PC-9 (cell line): ENCODE data around the gene LRRC53. TPM values are rescaled to one million over a fixed set of nuclear protein-coding genes. Genes with fewer than 3 reads are reported as not detected.

Experiments
- BruUV-seq: library from RNA; stranded (reverse); fragments of 400-500 nt; replicated peaks from 2 replicates; lab custom pipeline; 2021; lab: Mats Ljungman, UMichigan
- CTCF ChIA-PET: fragments of 300-600 bp; sonication (Branson Sonifier 250); formaldehyde crosslinking; loops from one replicate; lab custom pipeline; 2022; ENCODE audit warnings: antibody characterized with exemption; lab: Charles Lee
- POLR2A ChIA-PET: fragments of 300-600 bp; sonication (Branson Sonifier 250); formaldehyde crosslinking; loops from one replicate; lab custom pipeline; 2022; ENCODE audit warnings: antibody characterized with exemption; ENCODE audit not compliant: unreplicated experiment; lab: Charles Lee
- DNase-seq, 2 experiments: peaks; one replicate each; pipeline versions ENCODE4 v3.0.0 to v3.0.0-alpha.2; 2015 to 2022; ENCODE audit warnings: mixed read lengths in 1 of 2
- H2AFZ ChIP-seq: fragments of 200-600 bp; sonication (generic); 2 replicates; pipeline ENCODE4 v1.8.1; 2017; ENCODE audit warnings: antibody characterized with exemption
- H3F3A ChIP-seq: fragments of 200-600 bp; sonication (generic); 2 replicates; pipeline ENCODE4 v1.8.1; 2017; ENCODE audit warnings: antibody characterized with exemption, mild to moderate bottlenecking, low read depth; ENCODE audit not compliant: insufficient read depth
- H3K27ac ChIP-seq: fragments of 200-600 bp; sonication (generic); 2 replicates; pipeline ENCODE4 v1.6.1; 2016; ENCODE audit warnings: mixed run types
- H3K27me3 ChIP-seq: fragments of 200-600 bp; sonication (generic); 2 replicates; pipeline ENCODE4 v1.6.1; 2016; ENCODE audit warnings: low read depth, mixed run types; ENCODE audit not compliant: insufficient read depth
- H3K36me3 ChIP-seq: fragments of 200-600 bp; sonication (generic); 2 replicates; pipeline ENCODE4 v1.6.1; 2016; ENCODE audit warnings: low read depth, mixed run types
- H3K4me1 ChIP-seq: fragments of 200-600 bp; sonication (generic); replicated peaks from 2 replicates; pipeline ENCODE4 v1.6.1; 2016; ENCODE audit warnings: mixed run types; ENCODE audit not compliant: insufficient read depth
- H3K4me2 ChIP-seq: fragments of 200-600 bp; sonication (generic); 2 replicates; pipeline ENCODE4 v1.6.1; 2017; ENCODE audit warnings: mixed run types
- H3K4me3 ChIP-seq: fragments of 200-600 bp; sonication (generic); 2 replicates; pipeline ENCODE4 v1.6.1; 2016; ENCODE audit warnings: mixed run types
- H3K79me2 ChIP-seq: fragments of 200-600 bp; sonication (generic); 2 replicates; pipeline ENCODE4 v1.6.1; 2017; ENCODE audit warnings: low read depth, mixed run types
- H3K9me2 ChIP-seq: fragments of 200-600 bp; sonication (generic); 2 replicates; pipeline ENCODE4 v1.8.1; 2017; ENCODE audit warnings: mild to moderate bottlenecking; ENCODE audit not compliant: insufficient read depth
- H3K9me3 ChIP-seq: fragments of 200-600 bp; sonication (generic); 2 replicates; pipeline ENCODE4 v1.8.1; 2016; ENCODE audit warnings: low read depth; ENCODE audit not compliant: insufficient read depth
- H4K20me1 ChIP-seq: fragments of 200-600 bp; sonication (generic); 2 replicates; pipeline ENCODE4 v1.8.1; 2017; ENCODE audit not compliant: insufficient read depth
- EZH2 ChIP-seq: fragments of 200-600 bp; sonication (generic); IDR thresholded peaks from 2 replicates; pipeline ENCODE4 v1.8.0; 2017; ENCODE audit warnings: antibody characterized with exemption, low read depth
- intact Hi-C: fragments of 100-400 bp; cut with micrococcal nuclease; formaldehyde crosslinking; loops from one replicate; pipeline ENCODE4 v1.10.0; 2022; ENCODE audit not compliant: unreplicated experiment
- total RNA-seq: library from RNA; stranded (reverse); gene quantifications from 2 replicates; pipeline ENCODE4 v1.2.3, GENCODE V29; 2021
- TF ChIP-seq, protein P1 (sequence below): fragments of 200-600 bp; sonication (generic); conservative IDR thresholded peaks from 2 replicates; pipeline ENCODE4 v1.6.1; 2017; ENCODE audit warnings: mixed run types, antibody characterized with exemption, mild to moderate bottlenecking, moderate library complexity

Gene LRRC53
- total RNA-seq, 1 experiment from 2014 or later = not detected

DNA sequence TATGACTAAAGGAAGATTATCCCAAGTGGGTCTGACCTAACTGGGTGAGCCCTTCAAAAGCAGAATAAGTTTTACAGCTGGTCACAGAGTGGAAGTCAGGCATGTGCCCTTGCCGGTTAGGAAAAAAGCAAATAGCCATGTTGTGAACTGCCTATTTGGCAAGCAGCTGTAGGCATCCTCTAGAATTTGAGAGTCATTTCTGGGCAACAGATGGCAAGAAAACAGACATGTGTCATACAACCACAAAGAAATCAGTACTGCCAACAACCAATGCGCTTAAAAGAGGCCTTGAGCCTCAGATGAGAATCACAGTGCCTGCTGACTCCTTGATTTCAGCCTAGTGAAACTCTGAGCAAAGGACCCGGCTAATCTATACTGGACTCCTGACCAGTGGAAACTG, 26.8 kb downstream of the LRRC53 start:
- no peak overlapping the region for H2AFZ ChIP-seq
- no peak overlapping the region for H3K4me2 ChIP-seq
- ChIA-PET POLR2A (no interaction called here), CTCF (no interaction called here)
- BruUV-seq = no TSS peak
- H3K9me2 ChIP-seq = no peaks in the 10 kb centered on the region
- no peaks in the 10 kb centered on the region for H3F3A ChIP-seq
- no peak overlapping the region for H3K27ac ChIP-seq
- no peak overlapping the region for H3K4me3 ChIP-seq
- H3K36me3 ChIP-seq = no peaks in the 10 kb centered on the region
- no peaks in the 10 kb centered on the region for H4K20me1 ChIP-seq
- H3K4me1 ChIP-seq = no peaks in the 10 kb centered on the region
- H3K79me2 ChIP-seq = no peaks in the 10 kb centered on the region
- intact Hi-C loops = no loop called here
- H3K27me3 ChIP-seq = no peaks in the 10 kb centered on the region
- no peaks in the 10 kb centered on the region for H3K9me3 ChIP-seq
- DNase-seq = no peak
- TF ChIP-seq, protein P1, sequence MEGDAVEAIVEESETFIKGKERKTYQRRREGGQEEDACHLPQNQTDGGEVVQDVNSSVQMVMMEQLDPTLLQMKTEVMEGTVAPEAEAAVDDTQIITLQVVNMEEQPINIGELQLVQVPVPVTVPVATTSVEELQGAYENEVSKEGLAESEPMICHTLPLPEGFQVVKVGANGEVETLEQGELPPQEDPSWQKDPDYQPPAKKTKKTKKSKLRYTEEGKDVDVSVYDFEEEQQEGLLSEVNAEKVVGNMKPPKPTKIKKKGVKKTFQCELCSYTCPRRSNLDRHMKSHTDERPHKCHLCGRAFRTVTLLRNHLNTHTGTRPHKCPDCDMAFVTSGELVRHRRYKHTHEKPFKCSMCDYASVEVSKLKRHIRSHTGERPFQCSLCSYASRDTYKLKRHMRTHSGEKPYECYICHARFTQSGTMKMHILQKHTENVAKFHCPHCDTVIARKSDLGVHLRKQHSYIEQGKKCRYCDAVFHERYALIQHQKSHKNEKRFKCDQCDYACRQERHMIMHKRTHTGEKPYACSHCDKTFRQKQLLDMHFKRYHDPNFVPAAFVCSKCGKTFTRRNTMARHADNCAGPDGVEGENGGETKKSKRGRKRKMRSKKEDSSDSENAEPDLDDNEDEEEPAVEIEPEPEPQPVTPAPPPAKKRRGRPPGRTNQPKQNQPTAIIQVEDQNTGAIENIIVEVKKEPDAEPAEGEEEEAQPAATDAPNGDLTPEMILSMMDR = no peak
- no peak for TF ChIP-seq EZH2

DNA sequence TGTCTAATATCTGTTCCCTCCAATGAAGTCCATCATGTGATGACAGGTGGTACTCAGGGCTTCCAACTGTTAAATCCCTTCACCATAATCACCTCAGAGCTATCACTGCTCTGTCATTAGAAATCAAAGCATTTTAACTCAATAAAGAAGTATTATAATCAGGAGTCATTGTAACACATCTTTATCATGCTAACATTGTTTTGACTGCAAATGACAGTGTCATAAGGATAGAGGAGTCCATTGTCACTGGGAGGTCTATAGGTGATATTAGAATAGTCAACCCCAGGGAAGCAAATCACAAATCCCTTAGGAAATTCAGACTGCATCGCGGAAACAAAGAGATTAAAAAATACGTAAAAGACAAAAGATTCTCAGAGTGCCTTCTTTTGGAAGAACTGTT, 30.8 kb downstream of the LRRC53 start:
- DNase-seq = no peak
- Histone ChIP-seq H2AFZ (no peak overlapping the region), H3K9me3 (no peaks in the 10 kb centered on the region), H3F3A (no peaks in the 10 kb centered on the region), H3K4me2 (no peak overlapping the region), H3K9me2 (no peaks in the 10 kb centered on the region), H3K4me3 (no peak overlapping the region), H3K4me1 (no peaks in the 10 kb centered on the region), H3K36me3 (no peaks in the 10 kb centered on the region), H3K79me2 (no peaks in the 10 kb centered on the region), H3K27me3 (no peaks in the 10 kb centered on the region), H3K27ac (no peak overlapping the region), H4K20me1 (no peaks in the 10 kb centered on the region)
- POLR2A ChIA-PET = no interaction called here
- TF ChIP-seq, protein P1 = no peak
- no peak for TF ChIP-seq EZH2
- intact Hi-C loops = no loop called here
- BruUV-seq = no TSS peak
- CTCF ChIA-PET = no interaction called here

DNA sequence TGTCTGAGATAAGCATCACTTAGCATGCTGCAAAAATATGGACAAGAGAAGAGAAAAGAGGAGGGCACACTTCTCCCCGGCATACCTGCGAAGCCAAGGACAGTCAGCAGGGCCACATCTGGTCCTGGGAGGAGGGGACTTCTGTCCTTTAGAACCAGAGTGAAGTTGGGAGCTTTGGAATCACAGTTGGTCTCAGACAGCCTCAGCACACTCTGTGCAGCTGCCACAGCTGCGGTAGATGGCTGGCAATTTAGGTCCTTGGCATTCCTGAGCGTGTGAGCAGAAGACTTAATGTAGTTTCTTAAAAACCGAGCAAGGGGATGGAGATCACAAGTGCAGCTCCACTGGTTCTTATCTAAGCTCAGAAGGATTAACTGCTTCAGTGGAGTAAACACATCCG, 32.3 kb downstream of the LRRC53 start:
- Histone ChIP-seq H3K9me2 (no peaks in the 10 kb centered on the region), H3K4me3 (no peak overlapping the region), H2AFZ (no peak overlapping the region), H3K4me1 (no peaks in the 10 kb centered on the region), H3F3A (no peaks in the 10 kb centered on the region), H4K20me1 (no peaks in the 10 kb centered on the region), H3K4me2 (no peak overlapping the region), H3K27ac (no peak overlapping the region), H3K27me3 (no peaks in the 10 kb centered on the region), H3K9me3 (no peaks in the 10 kb centered on the region), H3K79me2 (no peaks in the 10 kb centered on the region), H3K36me3 (no peaks in the 10 kb centered on the region)
- ChIA-PET POLR2A (no interaction called here), CTCF (no interaction called here)
- intact Hi-C loops = no loop called here
- DNase-seq = no peak
- TF ChIP-seq, protein P1 = no peak
- no peak for TF ChIP-seq EZH2
- no TSS peak for BruUV-seq
